ENCODE data around the gene TYSND1. TPM values are rescaled to one million over a fixed set of nuclear protein-coding genes. Genes with fewer than 3 reads are reported as not detected.

TYSND1 gene
- total RNA-seq, 2 donors from 2014 or later, result 11.8 to 13.8 TPM

DNA sequence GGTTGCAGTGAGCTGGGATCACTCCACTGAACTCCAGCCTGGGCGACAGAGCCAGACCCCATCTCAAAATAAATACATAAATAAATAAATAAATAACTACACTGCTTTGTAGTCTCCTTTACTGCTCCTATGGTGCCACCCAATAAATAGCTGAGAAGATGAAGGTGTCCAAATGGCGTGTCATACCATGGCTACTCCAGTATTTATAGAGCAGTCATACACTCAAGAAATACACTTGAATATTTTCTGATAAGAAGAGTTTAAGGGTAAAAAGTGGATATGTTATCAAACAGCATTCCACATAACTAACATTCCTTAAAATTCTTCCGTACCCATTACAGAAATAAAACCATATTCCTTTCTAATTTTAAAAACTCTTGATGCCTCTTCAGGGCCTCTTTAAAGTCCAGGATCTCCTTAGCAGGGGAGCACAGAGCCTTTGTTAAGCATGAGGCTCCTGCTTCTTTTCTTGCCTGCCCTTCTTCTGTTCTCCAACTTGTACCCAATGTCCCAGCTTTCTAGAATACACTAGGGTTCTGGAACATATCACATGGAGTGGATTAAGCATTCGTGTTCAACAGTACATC, 31.7 kb upstream of the TYSND1 start:
- H3K4me3 Mint-ChIP-seq, result no peak overlapping the region
- no peak overlapping the region for H3K27ac Mint-ChIP-seq
- H3K9me3 Mint-ChIP-seq, result no peaks in the 10 kb centered on the region
- ATAC-seq (replicated peaks in 1 of 2) (no peak), DNase-seq (no peak)
- H3K36me3 Mint-ChIP-seq (ENCODE audit: insufficient read depth in 2 of 2), result no peaks in the 10 kb centered on the region
- H3K4me1 Mint-ChIP-seq (ENCODE audit: low read depth), result peaks cover 16% of the 10 kb centered on the region
- H3K27me3 Mint-ChIP-seq (ENCODE audit: low read depth), result peaks cover 7% of the 10 kb centered on the region

DNA sequence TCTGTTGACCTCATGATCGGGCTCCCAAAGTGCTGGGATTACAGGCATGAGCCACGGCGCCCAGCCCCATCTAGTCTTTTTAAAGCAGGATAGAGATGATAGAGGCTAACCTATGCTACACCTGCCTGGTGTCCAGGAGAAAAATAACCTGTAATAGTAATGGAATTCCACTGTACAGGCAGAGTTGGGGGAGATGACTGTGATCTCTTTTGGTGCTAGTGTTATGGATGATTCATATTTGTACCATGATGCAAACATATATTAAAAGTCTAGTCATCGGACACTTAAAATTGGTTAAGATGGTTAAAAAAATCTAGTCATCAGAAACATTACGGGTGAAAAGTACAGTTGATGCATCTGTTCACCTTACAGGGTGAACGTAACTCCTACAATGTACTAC, 29.9 kb upstream of the TYSND1 start:
- Mint-ChIP-seq H3K27ac (no peak overlapping the region), H3K4me1 (ENCODE audit: low read depth) (peaks cover 33% of the 10 kb centered on the region), H3K9me3 (no peaks in the 10 kb centered on the region), H3K27me3 (ENCODE audit: low read depth) (no peaks in the 10 kb centered on the region), H3K36me3 (ENCODE audit: insufficient read depth in 2 of 2) (no peaks in the 10 kb centered on the region), H3K4me3 (no peak overlapping the region)
- ATAC-seq (replicated peaks in 1 of 2) (no peak), DNase-seq (no peak)

DNA sequence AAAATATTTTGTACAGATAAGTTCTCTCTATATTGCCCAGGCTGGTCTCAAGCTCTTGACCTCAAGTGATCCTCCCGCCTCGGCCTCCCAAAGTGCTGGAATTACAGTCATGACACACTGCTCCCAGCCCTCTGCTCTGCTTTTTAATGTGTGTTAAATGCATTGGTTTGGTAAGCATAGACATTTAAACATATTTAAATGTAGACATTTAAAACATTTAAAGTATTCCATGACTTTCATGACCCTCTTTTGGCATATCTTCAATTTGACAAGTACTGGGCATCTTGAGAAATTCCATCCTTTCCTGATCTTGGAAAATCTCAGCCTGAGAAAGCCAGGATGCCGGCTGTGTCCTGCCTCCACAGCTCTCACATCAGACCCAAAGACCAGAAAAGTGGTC, 29.0 kb upstream of the TYSND1 start:
- H3K9me3 Mint-ChIP-seq, result no peaks in the 10 kb centered on the region
- no peak for DNase-seq
- H3K36me3 Mint-ChIP-seq (ENCODE audit: insufficient read depth in 2 of 2), result peaks cover 0 to 3% of the 10 kb centered on the region in 2 donors
- no peak for ATAC-seq (replicated peaks in 1 of 2)
- H3K27me3 Mint-ChIP-seq (ENCODE audit: low read depth), result no peaks in the 10 kb centered on the region
- H3K4me3 Mint-ChIP-seq, result no peak overlapping the region
- H3K4me1 Mint-ChIP-seq (ENCODE audit: low read depth), result peaks cover 37% of the 10 kb centered on the region
- no peak overlapping the region for H3K27ac Mint-ChIP-seq

DNA sequence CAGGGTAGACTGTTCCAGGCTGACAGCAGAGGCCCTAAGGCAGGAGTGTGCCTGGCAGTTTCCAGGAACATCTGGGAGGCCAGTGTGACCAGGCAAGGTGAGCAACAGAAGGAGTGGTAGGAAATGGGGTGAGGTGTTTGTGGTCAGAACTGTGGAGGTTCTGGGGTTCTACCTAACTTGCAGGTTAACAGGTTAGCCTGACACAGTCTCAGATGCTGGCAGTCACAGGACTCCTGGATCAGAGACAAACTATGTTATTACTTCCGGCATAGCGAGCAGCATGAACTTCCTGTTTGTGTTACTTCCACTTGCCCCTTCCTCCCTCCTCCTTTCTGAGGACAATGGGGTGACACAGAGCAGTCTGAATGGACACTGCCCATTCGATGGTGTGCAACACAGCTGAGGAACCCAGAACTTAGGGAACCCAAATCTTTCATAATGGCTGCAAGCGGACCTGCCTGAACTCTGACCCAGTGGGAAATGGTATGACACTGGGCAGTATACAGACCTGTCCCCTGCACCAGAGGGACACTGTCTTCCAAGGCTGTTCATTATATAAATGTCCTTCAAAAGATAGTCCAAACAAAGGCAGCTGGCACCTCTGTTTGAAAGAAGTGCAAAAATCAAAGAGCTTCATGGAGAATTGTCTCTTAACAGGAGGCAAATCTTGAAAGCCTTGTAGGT, 27.7 kb upstream of the TYSND1 start:
- peak overlapping the region; percentile 4 to 49 for H3K4me3 Mint-ChIP-seq

DNA sequence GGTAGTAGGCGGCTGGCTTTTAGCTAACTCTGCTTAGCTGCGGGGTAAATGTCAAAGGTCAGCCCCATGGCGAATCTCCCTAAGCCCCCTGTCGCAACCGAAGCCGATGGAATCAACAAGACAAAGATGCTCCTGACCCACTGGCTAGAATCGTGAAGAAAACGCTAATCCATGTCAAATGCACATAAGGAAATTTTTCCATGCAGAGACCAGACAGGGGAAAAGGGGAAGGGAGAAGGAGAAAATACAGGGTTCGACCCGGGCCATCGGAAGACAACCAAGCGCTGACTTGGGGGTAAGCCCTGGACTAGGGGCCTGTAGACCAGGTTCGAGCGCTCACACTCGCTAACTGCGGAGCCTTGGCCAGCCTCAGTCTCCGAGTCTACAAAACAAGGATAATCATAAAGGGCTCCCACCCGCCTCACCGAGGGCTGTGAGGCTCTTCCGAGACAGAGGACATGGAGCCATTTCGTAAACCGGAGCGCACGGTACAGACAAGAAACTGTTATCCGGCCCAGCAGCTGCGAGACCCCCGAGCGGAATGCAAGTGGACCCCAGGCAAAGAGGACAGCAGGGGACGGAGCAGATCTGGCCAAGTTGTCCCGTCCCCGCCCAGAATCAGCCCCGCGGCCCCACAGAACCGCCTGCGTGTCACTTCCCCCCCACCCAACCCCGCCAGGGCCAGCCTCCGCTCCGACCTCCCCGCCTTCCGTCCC, 23.3 kb upstream of the TYSND1 start:
- Mint-ChIP-seq H3K27ac (peak overlapping the region; percentile 98), H3K36me3 (ENCODE audit: insufficient read depth in 2 of 2) (peaks cover 8 to 20% of the 10 kb centered on the region in 2 donors), H3K4me3 (peak overlapping the region; percentile 91 to 99), H3K4me1 (ENCODE audit: low read depth) (peaks cover 79% of the 10 kb centered on the region), H3K27me3 (ENCODE audit: low read depth) (no peaks in the 10 kb centered on the region), H3K9me3 (no peaks in the 10 kb centered on the region)
- ATAC-seq (replicated peaks in 1 of 2), result peak; percentile 24
- no peak for DNase-seq

More for the DNA sequence above, 27.7 kb upstream of the TYSND1 start:
- no peaks in the 10 kb centered on the region for H3K9me3 Mint-ChIP-seq
- H3K36me3 Mint-ChIP-seq (ENCODE audit: insufficient read depth in 2 of 2), result peaks cover 2 to 6% of the 10 kb centered on the region in 2 donors
- H3K4me1 Mint-ChIP-seq (ENCODE audit: low read depth), result peaks cover 40% of the 10 kb centered on the region
- peak overlapping the region; percentile 5 for H3K27ac Mint-ChIP-seq
- DNase-seq (peak; percentile 27 to 33), ATAC-seq (replicated peaks in 1 of 2) (peak in 1 of 2 donors; percentile 9)
- no peaks in the 10 kb centered on the region for H3K27me3 Mint-ChIP-seq (ENCODE audit: low read depth)

GRCh38 chr10:70169011-70169410, 22.5 kb upstream of the TYSND1 start:
- Mint-ChIP-seq H3K4me3 (peak overlapping the region; percentile 91 to 99), H3K9me3 (no peaks in the 10 kb centered on the region), H3K4me1 (ENCODE audit: low read depth) (peaks cover 81% of the 10 kb centered on the region), H3K27me3 (ENCODE audit: low read depth) (no peaks in the 10 kb centered on the region), H3K27ac (peak overlapping the region; percentile 98), H3K36me3 (ENCODE audit: insufficient read depth in 2 of 2) (peaks cover 8 to 21% of the 10 kb centered on the region in 2 donors)
- no peak for ATAC-seq (replicated peaks in 1 of 2)
- DNase-seq, result no peak

DNA sequence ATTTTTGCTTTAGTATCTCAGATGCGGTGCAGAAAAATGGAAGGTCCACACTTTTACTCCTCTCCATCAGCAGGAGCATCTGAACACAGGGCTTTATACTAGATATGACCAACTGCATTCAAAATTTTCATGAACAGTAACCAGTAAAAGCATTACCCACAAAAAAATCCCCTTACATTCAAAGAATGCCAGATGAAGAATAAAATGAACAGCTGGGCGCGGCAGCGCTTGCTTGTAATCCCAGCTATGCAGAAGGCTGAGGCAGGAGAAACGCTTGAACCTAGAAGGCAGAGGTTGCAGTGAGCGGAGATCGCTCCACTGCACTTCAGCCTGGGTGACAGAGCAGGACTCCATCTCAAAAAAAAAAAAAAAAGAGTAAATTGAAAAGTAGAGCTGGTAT, 20.7 kb upstream of the TYSND1 start:
- H3K9me3 Mint-ChIP-seq, result no peaks in the 10 kb centered on the region
- ATAC-seq (replicated peaks in 1 of 2) (no peak), DNase-seq (peak in 1 of 2 donors; percentile 44)
- H3K4me1 Mint-ChIP-seq (ENCODE audit: low read depth), result peaks cover 85% of the 10 kb centered on the region
- H3K4me3 Mint-ChIP-seq, result peak overlapping the region; percentile 59 to 67
- peaks cover 12 to 27% of the 10 kb centered on the region in 2 donors for H3K36me3 Mint-ChIP-seq (ENCODE audit: insufficient read depth in 2 of 2)
- no peaks in the 10 kb centered on the region for H3K27me3 Mint-ChIP-seq (ENCODE audit: low read depth)
- peak overlapping the region; percentile 17 for H3K27ac Mint-ChIP-seq

DNA sequence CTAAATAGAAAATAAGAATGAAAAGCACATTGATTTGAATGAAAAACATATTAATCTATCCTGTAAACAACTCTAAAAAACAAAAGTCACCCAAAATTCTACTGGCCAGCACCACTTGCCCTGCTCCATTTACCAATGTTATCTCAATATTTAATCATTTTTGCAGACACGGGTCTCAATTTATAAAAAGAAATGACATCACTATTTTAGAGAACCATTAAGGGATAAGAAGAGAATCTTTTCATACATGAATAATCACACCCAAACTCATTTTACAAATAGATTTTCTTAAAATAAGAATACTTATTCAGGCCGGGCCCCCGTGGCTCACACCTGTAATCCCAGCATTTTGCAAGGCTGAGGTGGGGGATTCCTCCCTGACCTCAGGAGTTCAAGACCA, 19.9 kb upstream of the TYSND1 start:
- H3K4me1 Mint-ChIP-seq (ENCODE audit: low read depth), result peaks cover 85% of the 10 kb centered on the region
- no peaks in the 10 kb centered on the region for H3K27me3 Mint-ChIP-seq (ENCODE audit: low read depth)
- ATAC-seq (replicated peaks in 1 of 2) (no peak), DNase-seq (no peak)
- H3K36me3 Mint-ChIP-seq (ENCODE audit: insufficient read depth in 2 of 2), result peaks cover 12 to 34% of the 10 kb centered on the region in 2 donors
- H3K4me3 Mint-ChIP-seq, result peak overlapping the region; percentile 43 to 45
- H3K9me3 Mint-ChIP-seq, result no peaks in the 10 kb centered on the region
- peak overlapping the region; percentile 73 for H3K27ac Mint-ChIP-seq

DNA sequence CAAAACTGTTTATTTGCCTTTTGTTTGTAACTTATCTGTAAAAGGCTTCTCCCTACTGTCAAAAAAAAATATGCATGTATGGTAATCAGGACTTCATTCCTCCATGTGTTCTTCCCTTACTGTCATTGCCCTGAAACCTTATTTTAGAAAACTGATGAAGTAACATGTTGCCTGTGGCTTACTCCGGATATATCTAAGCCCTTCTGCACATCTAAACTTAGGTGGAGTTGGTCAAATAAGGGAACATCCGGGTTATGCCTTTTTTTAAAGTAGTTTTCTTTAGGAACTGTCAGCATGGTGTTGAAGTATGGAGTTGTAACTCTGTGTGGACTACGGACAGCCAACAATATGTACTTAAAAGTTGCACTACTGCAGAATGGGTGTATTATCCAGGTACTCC, 17.7 kb upstream of the TYSND1 start:
- no peak for ATAC-seq (replicated peaks in 1 of 2)
- Mint-ChIP-seq H3K36me3 (ENCODE audit: insufficient read depth in 2 of 2) (peaks cover 13 to 40% of the 10 kb centered on the region in 2 donors), H3K27me3 (ENCODE audit: low read depth) (no peaks in the 10 kb centered on the region), H3K27ac (peak overlapping the region; percentile 45), H3K4me3 (peak overlapping the region; percentile 79 to 92), H3K4me1 (ENCODE audit: low read depth) (peaks cover 97% of the 10 kb centered on the region), H3K9me3 (no peaks in the 10 kb centered on the region)
- DNase-seq, result no peak

DNA sequence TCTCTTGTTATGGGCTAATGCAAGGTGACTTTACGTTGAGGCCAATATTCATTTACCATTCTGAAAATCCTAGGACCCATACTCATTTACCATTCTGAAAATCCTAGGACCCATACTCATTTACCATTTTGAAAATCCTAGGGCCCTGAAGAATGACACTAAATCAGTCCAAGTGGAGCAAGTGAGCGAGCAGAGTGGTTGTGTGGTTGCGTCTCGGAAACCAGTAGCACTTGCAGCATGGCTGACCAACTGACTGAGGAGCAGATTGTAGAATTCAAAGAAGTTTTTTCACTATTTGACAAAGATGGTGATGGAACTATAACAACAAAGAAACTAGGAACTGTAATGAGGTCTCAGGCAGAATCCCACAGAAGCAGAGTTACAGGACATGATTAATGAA, 16.9 kb upstream of the TYSND1 start:
- peak; percentile 1 to 14 for ATAC-seq (replicated peaks in 1 of 2)
- H3K27me3 Mint-ChIP-seq (ENCODE audit: low read depth), result no peaks in the 10 kb centered on the region

GRCh38 chr10:70162892-70163201, 16.3 kb upstream of the TYSND1 start:
- peak overlapping the region; percentile 79 to 92 for H3K4me3 Mint-ChIP-seq
- peak; percentile 66 to 78 for DNase-seq
- H3K9me3 Mint-ChIP-seq, result no peaks in the 10 kb centered on the region
- H3K4me1 Mint-ChIP-seq (ENCODE audit: low read depth), result peaks cover 84% of the 10 kb centered on the region
- peaks cover 10 to 37% of the 10 kb centered on the region in 2 donors for H3K36me3 Mint-ChIP-seq (ENCODE audit: insufficient read depth in 2 of 2)
- H3K27me3 Mint-ChIP-seq (ENCODE audit: low read depth), result no peaks in the 10 kb centered on the region
- H3K27ac Mint-ChIP-seq, result peak overlapping the region; percentile 45
- peak; percentile 90 to 92 for ATAC-seq (replicated peaks in 1 of 2)

More for the DNA sequence above, 16.9 kb upstream of the TYSND1 start:
- DNase-seq, result no peak
- Mint-ChIP-seq H3K9me3 (no peaks in the 10 kb centered on the region), H3K36me3 (ENCODE audit: insufficient read depth in 2 of 2) (peaks cover 10 to 37% of the 10 kb centered on the region in 2 donors), H3K27ac (peak overlapping the region; percentile 45), H3K4me1 (ENCODE audit: low read depth) (peaks cover 90% of the 10 kb centered on the region), H3K4me3 (peak overlapping the region; percentile 79 to 92)

DNA sequence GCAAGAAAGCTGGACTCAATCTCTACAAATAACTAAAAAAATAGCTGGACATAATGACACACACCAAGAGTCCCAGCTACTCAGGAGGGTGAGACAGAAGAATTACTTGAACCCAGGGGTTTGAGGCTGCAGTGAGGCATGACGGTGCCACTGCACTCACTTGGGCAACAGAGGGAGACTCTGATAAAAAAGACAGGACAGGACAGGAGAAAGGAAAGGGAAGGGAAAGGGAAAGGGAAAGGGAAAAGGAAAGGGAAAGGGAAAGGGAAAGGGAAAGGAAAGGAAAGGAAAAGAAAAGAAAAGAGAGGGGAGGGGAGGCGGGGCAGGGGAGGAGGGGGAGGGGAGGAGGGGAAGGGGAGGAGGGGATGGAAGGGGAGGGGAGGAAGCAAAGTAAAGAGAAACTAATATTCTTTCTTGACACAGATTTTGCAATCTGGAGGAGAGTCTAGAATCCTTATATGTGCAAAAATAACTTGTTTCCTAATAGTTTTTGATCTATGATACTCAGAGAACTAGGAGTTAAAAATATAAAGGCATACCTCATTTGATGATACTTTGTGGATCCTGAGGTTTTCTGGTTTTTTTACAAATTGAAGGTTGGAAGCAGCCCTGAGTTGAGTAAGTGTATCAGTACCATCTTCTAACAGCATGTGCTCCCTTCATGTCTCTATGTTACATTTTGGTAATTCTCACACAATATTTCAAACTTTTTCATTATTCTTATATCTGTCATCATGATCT, 15.8 kb upstream of the TYSND1 start:
- H3K4me1 Mint-ChIP-seq (ENCODE audit: low read depth), result peaks cover 79% of the 10 kb centered on the region
- DNase-seq (no peak), ATAC-seq (replicated peaks in 1 of 2) (peak; percentile 77 to 84)
- peak overlapping the region; percentile 45 for H3K27ac Mint-ChIP-seq
- no peaks in the 10 kb centered on the region for H3K9me3 Mint-ChIP-seq
- peaks cover 10 to 38% of the 10 kb centered on the region in 2 donors for H3K36me3 Mint-ChIP-seq (ENCODE audit: insufficient read depth in 2 of 2)
- H3K27me3 Mint-ChIP-seq (ENCODE audit: low read depth), result no peaks in the 10 kb centered on the region
- peak overlapping the region; percentile 79 to 92 for H3K4me3 Mint-ChIP-seq

DNA sequence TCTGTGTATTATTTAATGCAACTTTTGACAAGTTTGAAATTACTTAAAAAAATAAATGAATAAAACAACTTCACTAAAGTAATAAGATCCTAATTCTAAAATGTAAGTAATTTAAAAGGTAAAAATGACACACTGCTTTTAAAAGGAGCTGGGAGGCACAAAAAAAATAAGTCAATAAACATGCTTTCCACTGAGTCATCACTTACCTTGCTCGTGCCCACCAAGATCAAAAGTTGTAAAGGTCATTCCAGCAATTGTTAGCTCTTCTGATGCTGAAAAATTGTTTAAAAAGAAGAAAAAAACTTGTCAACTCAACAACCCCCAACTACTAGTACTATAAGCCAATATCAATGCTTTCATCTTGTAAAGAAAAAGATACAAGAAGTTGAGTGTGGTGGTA, 14.3 kb upstream of the TYSND1 start:
- peaks cover 76% of the 10 kb centered on the region for H3K4me1 Mint-ChIP-seq (ENCODE audit: low read depth)
- peak overlapping the region; percentile 45 for H3K27ac Mint-ChIP-seq
- no peaks in the 10 kb centered on the region for H3K9me3 Mint-ChIP-seq
- no peaks in the 10 kb centered on the region for H3K27me3 Mint-ChIP-seq (ENCODE audit: low read depth)
- ATAC-seq (replicated peaks in 1 of 2) (no peak), DNase-seq (no peak)
- H3K4me3 Mint-ChIP-seq, result peak overlapping the region; percentile 79 to 92
- peaks cover 13 to 42% of the 10 kb centered on the region in 2 donors for H3K36me3 Mint-ChIP-seq (ENCODE audit: insufficient read depth in 2 of 2)

Data from activated T-cell treated with anti-CD3 and anti-CD28 coated beads, Interleukin-2, amount 50 U/mL, for 72 hours (primary cell).